Sigmoid colon (tissue), 4 donors: ENCODE measurements around the gene SHANK1.

Experiments
- CTCF ChIP-seq, 4 experiments: fragments of 450-650 bp in 3 of 4; fragments of 200-600 bp in 1 of 4; IDR thresholded peaks; one replicate each; pipeline ENCODE4 v1.5.1; 2016 to 2019; ENCODE audit warnings: antibody characterized with exemption in 4 of 4, mild to moderate bottlenecking in 3 of 4, moderate library complexity in 2 of 4
- EP300 ChIP-seq, 4 donors: sonication (generic); formaldehyde crosslinking; IDR thresholded peaks; one replicate each; pipeline ENCODE4 v1.6.1; 2017; ENCODE audit warnings: antibody characterized with exemption in 4 of 4
- POLR2A ChIP-seq, 2 donors: fragments of 450-650 bp; IDR thresholded peaks; one replicate each; pipeline ENCODE4 v1.6.1; 2016; ENCODE audit warnings: antibody characterized with exemption in 2 of 2, mild to moderate bottlenecking in 2 of 2, moderate library complexity in 2 of 2
- POLR2AphosphoS5 ChIP-seq, 4 donors: sonication (generic); formaldehyde crosslinking; IDR thresholded peaks; one replicate each; pipeline ENCODE4 v1.6.1; 2017; ENCODE audit warnings: antibody characterized with exemption in 4 of 4

GRCh38 chr19:50743537-50743936 lies 23.9 kb upstream of the SHANK1 start:
- TF ChIP-seq CTCF (IDR thresholded peaks at IDR 0.05) (no peak), POLR2A (IDR thresholded peaks at IDR 0.05) (no peak), EP300 (IDR thresholded peaks at IDR 0.05) (no peak), POLR2AphosphoS5 (IDR thresholded peaks at IDR 0.05) (no peak)
